Activated CD8-positive, alpha-beta T cell treated with anti-CD3 and anti-CD28 coated beads, Interleukin-2, amount 10 ng/mL, durations not matched to agents 7 days and 5 days (primary cell): ENCODE results near the gene PSME3. TPM values are rescaled to one million over a fixed set of nuclear protein-coding genes. Genes with fewer than 3 reads are reported as not detected.
"Not testable (repeated sequence)": the region's sequence is repeated elsewhere in the genome, so short reads cannot be mapped to it uniquely, and the experiment has no call there.

Source experiments
- ATAC-seq: fragments of 150-1000 bp; cut with Tn5 transposase; one replicate; pipeline ENCODE4 v1.10.0; 2021; ENCODE audit warnings: moderate library complexity
- CTCF ChIA-PET: fragments of 350-600 bp; sonication (Branson Sonifier 250); formaldehyde crosslinking; loops from one replicate; lab custom pipeline; 2021; ENCODE audit warnings: antibody characterized with exemption; lab: Charles Lee
- POLR2A ChIA-PET: fragments of 350-600 bp; sonication (Branson Sonifier 250); formaldehyde crosslinking; loops from one replicate; lab custom pipeline; 2021; ENCODE audit warnings: antibody characterized with exemption; lab: Charles Lee
- DNase-seq: peaks from one replicate; pipeline ENCODE4 v3.0.0-alpha.2; 2020
- H3K27ac Mint-ChIP-seq: one replicate; pipeline ENCODE4 v1.8.0; 2021; ENCODE audit warnings: mild to moderate bottlenecking, mixed read lengths
- H3K27me3 Mint-ChIP-seq: one replicate; pipeline ENCODE4 v1.8.0; 2021; ENCODE audit warnings: low read depth, mixed read lengths
- H3K36me3 Mint-ChIP-seq: one replicate; pipeline ENCODE4 v1.8.0; 2021; ENCODE audit warnings: low read depth, mixed read lengths
- H3K4me1 Mint-ChIP-seq: one replicate; pipeline ENCODE4 v1.8.0; 2021; ENCODE audit warnings: low read depth, mixed read lengths
- H3K4me3 Mint-ChIP-seq: one replicate; pipeline ENCODE4 v1.8.0; 2021; ENCODE audit warnings: mild to moderate bottlenecking, mixed read lengths
- H3K9me3 Mint-ChIP-seq: one replicate; pipeline ENCODE4 v1.8.0; 2022; ENCODE audit warnings: mixed read lengths; ENCODE audit not compliant: insufficient read depth
- total RNA-seq, 2 experiments: library from RNA; stranded (reverse); gene quantifications; one replicate each; pipeline ENCODE4 v1.2.3, GENCODE V29; 2021

The PSME3 gene
- total RNA-seq, 2 experiments from 2014 or later: 141 to 145 TPM

DNA sequence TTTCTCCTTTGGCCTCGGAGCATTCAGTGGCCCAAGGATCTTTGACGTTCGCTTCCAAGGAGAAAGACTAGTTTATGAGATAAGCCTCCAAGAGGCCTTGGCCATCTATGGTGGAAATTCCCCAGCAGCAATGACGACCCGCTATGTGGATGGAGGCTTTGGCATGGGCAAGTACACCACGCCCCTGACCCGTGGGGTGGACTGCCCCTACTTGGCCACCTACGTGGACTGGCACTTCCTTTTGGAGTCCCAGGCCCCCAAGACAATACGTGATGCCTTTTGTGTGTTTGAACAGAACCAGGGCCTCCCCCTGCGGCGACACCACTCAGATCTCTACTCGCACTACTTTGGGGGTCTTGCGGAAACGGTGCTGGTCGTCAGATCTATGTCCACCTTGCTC, 19.2 kb downstream of the PSME3 start:
- Mint-ChIP-seq H3K9me3 (no peaks in the 10 kb centered on the region), H3K36me3 (no peaks in the 10 kb centered on the region), H3K27me3 (no peaks in the 10 kb centered on the region), H3K4me1 (no peaks in the 10 kb centered on the region), H3K4me3 (no peak overlapping the region), H3K27ac (no peak overlapping the region)
- ChIA-PET POLR2A (no interaction called here), CTCF (no interaction called here)
- no peak for ATAC-seq
- DNase-seq: no peak

DNA sequence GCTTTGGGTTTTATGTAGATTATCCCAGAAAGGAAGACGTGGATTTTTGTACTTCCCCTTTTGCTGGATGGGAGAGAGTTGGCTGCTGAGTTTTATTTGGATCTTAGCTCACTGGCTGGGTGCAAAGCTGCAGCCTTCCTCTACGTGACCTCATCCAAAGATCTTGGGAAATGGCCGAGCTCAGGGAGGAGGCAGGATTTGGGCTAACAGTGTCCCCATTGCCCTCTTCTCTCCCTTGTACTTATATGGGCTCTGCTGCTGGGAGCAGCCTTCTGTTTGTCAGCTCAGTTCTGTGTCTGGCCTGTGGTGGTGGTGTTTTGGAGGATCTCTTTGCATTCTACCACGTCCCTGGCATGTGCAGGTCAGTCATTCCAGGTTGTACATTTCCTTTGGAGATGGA, 19.8 kb downstream of the PSME3 start:
- no peaks in the 10 kb centered on the region for H3K4me1 Mint-ChIP-seq
- ChIA-PET POLR2A (no interaction called here), CTCF (no interaction called here)
- no peaks in the 10 kb centered on the region for H3K9me3 Mint-ChIP-seq
- no peak overlapping the region for H3K27ac Mint-ChIP-seq
- H3K27me3 Mint-ChIP-seq: no peaks in the 10 kb centered on the region
- DNase-seq (no peak), ATAC-seq (no peak)
- no peaks in the 10 kb centered on the region for H3K36me3 Mint-ChIP-seq
- no peak overlapping the region for H3K4me3 Mint-ChIP-seq

- Mint-ChIP-seq H3K27ac (no peak overlapping the region), H3K36me3 (no peaks in the 10 kb centered on the region), H3K9me3 (no peaks in the 10 kb centered on the region), H3K4me3 (no peak overlapping the region), H3K4me1 (no peaks in the 10 kb centered on the region), H3K27me3 (no peaks in the 10 kb centered on the region)
- ChIA-PET POLR2A (no interaction called here), CTCF (no interaction called here)
- ATAC-seq (no peak), DNase-seq (no peak)
Measured at GRCh38 chr17:42853597-42853967, 20.4 kb downstream of the PSME3 start.

GRCh38 chr17:42853968-42854790, 21.0 kb downstream of the PSME3 start:
- no peaks in the 10 kb centered on the region for H3K27me3 Mint-ChIP-seq
- ATAC-seq: no peak
- CTCF ChIA-PET: no interaction called here
- POLR2A ChIA-PET: no interaction called here
- DNase-seq: no peak
- no peaks in the 10 kb centered on the region for H3K9me3 Mint-ChIP-seq
- no peak overlapping the region for H3K4me3 Mint-ChIP-seq
- no peak overlapping the region for H3K27ac Mint-ChIP-seq
- no peaks in the 10 kb centered on the region for H3K36me3 Mint-ChIP-seq
- no peaks in the 10 kb centered on the region for H3K4me1 Mint-ChIP-seq

GRCh38 chr17:42855048-42855596, 21.9 kb downstream of the PSME3 start:
- Mint-ChIP-seq H3K36me3 (no peaks in the 10 kb centered on the region), H3K9me3 (no peaks in the 10 kb centered on the region), H3K4me1 (no peaks in the 10 kb centered on the region), H3K27me3 (peaks cover 1% of the 10 kb centered on the region), H3K27ac (no peak overlapping the region), H3K4me3 (no peak overlapping the region)
- no peak for DNase-seq
- ChIA-PET CTCF (no interaction called here), POLR2A (no interaction called here)
- ATAC-seq: no peak

DNA sequence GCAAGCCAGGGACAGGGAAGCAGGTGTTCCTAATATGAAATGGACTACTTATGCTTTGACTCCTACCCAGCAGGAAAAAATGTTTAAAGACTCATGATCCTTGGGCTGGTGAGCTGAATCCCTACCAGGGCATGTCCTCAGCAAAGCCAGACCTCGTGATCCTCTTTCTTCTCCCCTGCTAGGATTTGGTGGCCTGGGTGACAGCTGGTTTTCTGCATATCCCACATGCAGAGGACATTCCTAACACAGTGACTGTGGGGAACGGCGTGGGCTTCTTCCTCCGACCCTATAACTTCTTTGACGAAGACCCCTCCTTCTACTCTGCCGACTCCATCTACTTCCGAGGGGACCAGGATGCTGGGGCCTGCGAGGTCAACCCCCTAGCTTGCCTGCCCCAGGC, 22.9 kb downstream of the PSME3 start:
- H3K27ac Mint-ChIP-seq, ATAC-seq, H3K36me3 Mint-ChIP-seq, H3K9me3 Mint-ChIP-seq, H3K4me1 Mint-ChIP-seq, H3K27me3 Mint-ChIP-seq, CTCF ChIA-PET, H3K4me3 Mint-ChIP-seq, DNase-seq: not testable (repeated sequence)
- POLR2A ChIA-PET: interaction anchor here (1.5 kb wide), 1 partner anchor 12 kb away, joined by 3 read pairs; the partner anchor contains the start of gene AOC2

GRCh38 chr17:42856516-42856915, 23.3 kb downstream of the PSME3 start:
- POLR2A ChIA-PET: interaction anchor here (1.5 kb wide), 1 partner anchor 13 kb away, joined by 3 read pairs; the partner anchor contains the start of gene AOC2
- DNase-seq, H3K27me3 Mint-ChIP-seq, ATAC-seq, H3K36me3 Mint-ChIP-seq, H3K4me1 Mint-ChIP-seq, H3K9me3 Mint-ChIP-seq, CTCF ChIA-PET, H3K4me3 Mint-ChIP-seq, H3K27ac Mint-ChIP-seq: not testable (repeated sequence)

DNA sequence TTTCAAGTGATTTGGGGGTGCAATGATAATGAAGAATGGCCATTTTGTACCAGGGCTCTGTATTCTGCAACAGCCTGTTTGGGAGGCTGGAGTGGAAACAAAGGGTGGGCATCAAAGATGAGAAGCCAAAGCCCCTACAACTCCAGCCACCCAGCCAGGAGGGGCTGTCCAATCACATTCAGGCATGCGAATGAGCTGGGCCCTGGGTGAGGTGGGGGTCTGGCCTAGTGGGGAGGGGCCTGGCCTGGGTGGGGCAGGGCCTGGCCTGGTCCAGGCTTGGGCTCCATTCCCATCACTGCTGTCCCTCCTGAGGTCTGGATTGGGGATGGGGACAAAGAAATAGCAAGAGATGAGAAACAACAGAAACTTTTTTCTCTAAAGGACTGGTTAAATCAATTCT, 24.2 kb downstream of the PSME3 start:
- DNase-seq (no peak), ATAC-seq (no peak)
- H3K27ac Mint-ChIP-seq: no peak overlapping the region
- H3K4me1 Mint-ChIP-seq: no peaks in the 10 kb centered on the region
- H3K4me3 Mint-ChIP-seq: no peak overlapping the region
- peaks cover 2% of the 10 kb centered on the region for H3K27me3 Mint-ChIP-seq
- CTCF ChIA-PET: no interaction called here
- no peaks in the 10 kb centered on the region for H3K36me3 Mint-ChIP-seq
- POLR2A ChIA-PET: interaction anchor here (1.5 kb wide), 1 partner anchor 13 kb away, joined by 3 read pairs; the partner anchor contains the start of gene AOC2
- no peaks in the 10 kb centered on the region for H3K9me3 Mint-ChIP-seq

DNA sequence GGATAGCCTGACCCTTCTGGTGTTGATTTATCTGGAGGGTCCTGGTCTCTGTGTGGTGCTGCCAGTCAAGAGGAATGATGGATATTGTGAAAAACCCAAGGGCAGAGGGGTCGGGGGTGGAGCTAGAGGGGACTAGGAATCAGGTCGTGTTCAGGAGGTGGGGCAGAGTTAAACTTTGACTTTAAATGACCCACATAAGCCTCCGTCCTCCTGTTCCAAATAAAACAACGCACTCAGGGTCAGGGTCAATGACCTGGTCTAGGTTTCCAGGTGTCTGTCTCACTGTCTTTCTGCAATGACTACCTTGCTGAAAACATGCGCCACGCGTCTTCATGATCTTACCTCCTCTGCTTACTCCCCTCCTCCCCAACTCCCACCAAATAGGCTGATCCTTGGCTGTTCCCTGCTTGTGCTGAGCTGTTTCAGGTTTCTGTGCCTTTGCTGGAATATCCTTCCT, 32.5 kb downstream of the PSME3 start:
- no peaks in the 10 kb centered on the region for H3K9me3 Mint-ChIP-seq
- H3K36me3 Mint-ChIP-seq: no peaks in the 10 kb centered on the region
- ChIA-PET POLR2A (no interaction called here), CTCF (interaction anchor here (0.9 kb wide), 1 partner anchor 17 kb away, joined by 3 read pairs; no protein-coding TSS in a partner anchor)
- no peaks in the 10 kb centered on the region for H3K4me1 Mint-ChIP-seq
- ATAC-seq (no peak), DNase-seq (no peak)
- peaks cover 9% of the 10 kb centered on the region for H3K27me3 Mint-ChIP-seq
- H3K4me3 Mint-ChIP-seq: no peak overlapping the region
- no peak overlapping the region for H3K27ac Mint-ChIP-seq

DNA sequence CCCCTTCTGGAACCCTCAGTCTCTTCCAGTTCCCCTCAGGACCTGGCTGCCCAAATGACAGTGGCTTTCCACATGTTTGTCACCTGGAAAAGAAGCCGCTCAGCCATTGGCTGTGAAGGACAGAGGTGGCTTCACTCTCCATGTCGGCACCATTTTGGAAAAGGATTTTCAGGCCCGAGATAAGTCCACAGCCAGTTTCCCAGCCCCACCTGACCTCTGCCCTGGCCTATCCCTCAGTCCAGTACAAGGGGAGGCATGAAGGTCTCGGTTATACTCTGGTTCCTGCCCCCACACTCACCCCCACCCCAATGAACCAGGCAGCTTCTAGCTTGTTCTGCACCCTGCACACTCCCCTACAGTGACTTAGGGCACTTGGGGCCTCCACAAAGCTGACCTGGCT, 33.0 kb downstream of the PSME3 start:
- ChIA-PET POLR2A (no interaction called here), CTCF (no interaction called here)
- ATAC-seq (no peak), DNase-seq (no peak)
- Mint-ChIP-seq H3K36me3 (no peaks in the 10 kb centered on the region), H3K27ac (no peak overlapping the region), H3K4me3 (no peak overlapping the region), H3K9me3 (no peaks in the 10 kb centered on the region), H3K27me3 (peaks cover 9% of the 10 kb centered on the region), H3K4me1 (no peaks in the 10 kb centered on the region)

- CTCF ChIA-PET: no interaction called here
- H3K9me3 Mint-ChIP-seq: no peaks in the 10 kb centered on the region
- H3K27ac Mint-ChIP-seq: no peak overlapping the region
- no peak for DNase-seq
- H3K4me3 Mint-ChIP-seq: no peak overlapping the region
- no peaks in the 10 kb centered on the region for H3K4me1 Mint-ChIP-seq
- ATAC-seq: no peak
- peaks cover 9% of the 10 kb centered on the region for H3K27me3 Mint-ChIP-seq
- H3K36me3 Mint-ChIP-seq: no peaks in the 10 kb centered on the region
- POLR2A ChIA-PET: no interaction called here
Measured at GRCh38 chr17:42866631-42867575, 33.7 kb downstream of the PSME3 start.
